Measurements from ENCODE around the gene TMEM52. TPM values are rescaled to one million over a fixed set of nuclear protein-coding genes. Genes with fewer than 3 reads are reported as not detected.
"Not testable (repeated sequence)": the region's sequence is repeated elsewhere in the genome, so short reads cannot be mapped to it uniquely, and the experiment has no call there.

TMEM52 gene
- total and polyA plus RNA-seq, 2 experiments from 2014 or later: 4.2 to 7.1 TPM

DNA sequence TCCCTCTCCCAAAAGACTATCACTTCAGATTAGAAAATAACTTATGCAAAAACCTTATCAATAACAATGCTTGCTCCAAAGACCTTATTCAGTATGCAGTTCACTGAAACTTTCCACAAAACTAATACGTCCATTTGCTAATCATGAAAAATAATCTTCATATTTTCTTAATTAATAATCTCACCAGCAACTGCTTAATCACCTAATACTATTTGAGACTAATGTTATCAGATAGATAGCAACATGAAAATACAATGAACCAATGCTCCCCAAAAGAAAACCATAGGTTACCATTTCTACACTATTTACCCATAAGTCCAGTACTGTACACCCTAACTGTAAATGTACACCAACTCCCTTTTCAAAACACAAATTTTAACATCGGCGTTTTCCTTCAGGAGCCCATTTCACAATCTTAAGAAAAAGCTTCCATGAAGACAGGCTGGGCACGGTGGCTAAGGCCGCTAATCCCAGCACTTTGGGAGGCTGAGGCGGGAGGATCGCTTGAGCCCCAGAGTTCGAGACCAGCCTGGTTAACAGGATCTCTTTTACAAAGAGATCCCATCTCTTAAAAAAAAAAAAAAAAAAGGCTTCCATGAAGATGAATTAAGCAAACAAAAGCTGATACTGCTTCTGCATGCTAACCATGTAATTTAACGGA, 29.9 kb downstream of the TMEM52 start:
- no peaks in the 10 kb centered on the region for H3K27me3 ChIP-seq
- TF ChIP-seq, protein P1, sequence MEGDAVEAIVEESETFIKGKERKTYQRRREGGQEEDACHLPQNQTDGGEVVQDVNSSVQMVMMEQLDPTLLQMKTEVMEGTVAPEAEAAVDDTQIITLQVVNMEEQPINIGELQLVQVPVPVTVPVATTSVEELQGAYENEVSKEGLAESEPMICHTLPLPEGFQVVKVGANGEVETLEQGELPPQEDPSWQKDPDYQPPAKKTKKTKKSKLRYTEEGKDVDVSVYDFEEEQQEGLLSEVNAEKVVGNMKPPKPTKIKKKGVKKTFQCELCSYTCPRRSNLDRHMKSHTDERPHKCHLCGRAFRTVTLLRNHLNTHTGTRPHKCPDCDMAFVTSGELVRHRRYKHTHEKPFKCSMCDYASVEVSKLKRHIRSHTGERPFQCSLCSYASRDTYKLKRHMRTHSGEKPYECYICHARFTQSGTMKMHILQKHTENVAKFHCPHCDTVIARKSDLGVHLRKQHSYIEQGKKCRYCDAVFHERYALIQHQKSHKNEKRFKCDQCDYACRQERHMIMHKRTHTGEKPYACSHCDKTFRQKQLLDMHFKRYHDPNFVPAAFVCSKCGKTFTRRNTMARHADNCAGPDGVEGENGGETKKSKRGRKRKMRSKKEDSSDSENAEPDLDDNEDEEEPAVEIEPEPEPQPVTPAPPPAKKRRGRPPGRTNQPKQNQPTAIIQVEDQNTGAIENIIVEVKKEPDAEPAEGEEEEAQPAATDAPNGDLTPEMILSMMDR (IDR thresholded peaks at IDR 0.05; ENCODE audit: low read depth, low read length): no peak
- peak overlapping the region; percentile 82 for H3K4me3 ChIP-seq
- H3K27ac ChIP-seq: peak overlapping the region; percentile 98
- no peaks in the 10 kb centered on the region for H3K9me3 ChIP-seq (ENCODE audit: low read depth)
- no peak for DNase-seq (ENCODE audit: low read depth in 1 of 2, low spot score in 1 of 2)
- H3K36me3 ChIP-seq: no peaks in the 10 kb centered on the region
- H3K4me1 ChIP-seq (ENCODE audit: low read depth): peaks cover 17% of the 10 kb centered on the region

DNA sequence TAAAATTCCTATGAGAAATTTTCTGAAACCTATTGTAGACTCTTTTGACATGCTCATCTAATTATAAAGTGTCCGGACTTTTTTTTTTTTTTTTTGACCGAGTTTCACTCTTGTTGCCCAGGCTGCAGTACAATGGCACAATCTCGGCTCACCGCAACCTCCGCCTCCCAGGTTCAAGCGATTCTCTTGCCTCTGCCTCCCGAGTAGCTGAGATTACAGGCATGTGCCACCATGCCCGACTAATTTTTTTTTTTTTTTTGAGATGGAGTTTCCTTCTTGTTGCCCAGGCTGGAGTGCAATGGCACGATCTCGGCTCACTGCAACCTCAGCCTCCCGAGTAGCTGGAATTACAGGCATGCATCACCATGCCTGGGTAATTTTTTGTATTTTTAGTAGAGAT, 35.2 kb downstream of the TMEM52 start:
- H3K36me3 ChIP-seq; H3K27me3 ChIP-seq; DNase-seq (ENCODE audit: low read depth in 1 of 2, low spot score in 1 of 2); H3K4me3 ChIP-seq; H3K9me3 ChIP-seq (ENCODE audit: low read depth): not testable (repeated sequence)
- peak overlapping the region; percentile 75 for H3K27ac ChIP-seq
- H3K4me1 ChIP-seq (ENCODE audit: low read depth): peaks cover 34% of the 10 kb centered on the region

DNA sequence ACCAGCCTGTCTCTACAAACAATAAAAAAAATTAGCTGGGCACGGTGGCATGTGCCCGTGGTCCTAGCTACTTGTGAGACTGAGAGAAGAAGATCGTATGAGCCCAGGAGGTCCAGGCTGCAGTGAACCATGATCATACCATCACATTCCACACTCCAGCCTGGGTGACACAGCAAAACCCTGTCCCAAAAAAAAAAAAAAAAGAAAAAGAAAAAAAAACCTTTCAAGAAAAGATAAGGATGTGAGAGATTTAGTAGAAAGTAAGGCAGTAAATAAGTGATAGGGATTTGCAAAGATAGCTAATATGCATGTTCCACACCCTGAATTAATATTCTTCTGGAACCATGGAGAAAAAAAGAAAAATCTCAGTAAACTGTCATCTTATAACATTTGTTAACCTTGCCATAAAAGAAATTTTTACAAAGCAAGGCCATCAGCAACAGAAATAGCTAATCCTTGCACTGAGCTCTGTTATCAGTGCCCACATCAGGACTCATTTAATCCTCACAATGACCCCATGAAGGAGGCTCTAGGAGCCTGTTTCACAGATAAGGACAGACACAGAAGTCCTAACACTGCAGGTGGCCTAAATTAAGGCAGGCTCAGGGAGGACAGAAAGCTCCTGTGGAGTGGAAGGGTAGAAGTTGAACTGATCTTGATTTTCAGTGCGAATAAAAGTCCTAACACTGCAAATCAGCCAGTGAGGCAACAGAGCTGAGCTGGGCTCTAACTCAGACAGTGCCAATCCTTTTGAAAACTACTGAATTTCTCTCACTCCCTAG, 35.8 kb downstream of the TMEM52 start:
- no peak for DNase-seq (ENCODE audit: low read depth in 1 of 2, low spot score in 1 of 2)
- Histone ChIP-seq H3K4me3 (no peak overlapping the region), H3K27me3 (no peaks in the 10 kb centered on the region), H3K27ac (peak overlapping the region; percentile 75), H3K9me3 (ENCODE audit: low read depth) (no peaks in the 10 kb centered on the region), H3K4me1 (ENCODE audit: low read depth) (peaks cover 29% of the 10 kb centered on the region), H3K36me3 (no peaks in the 10 kb centered on the region)
- TF ChIP-seq, protein P1 (IDR thresholded peaks at IDR 0.05; ENCODE audit: low read depth, low read length): no peak

DNA sequence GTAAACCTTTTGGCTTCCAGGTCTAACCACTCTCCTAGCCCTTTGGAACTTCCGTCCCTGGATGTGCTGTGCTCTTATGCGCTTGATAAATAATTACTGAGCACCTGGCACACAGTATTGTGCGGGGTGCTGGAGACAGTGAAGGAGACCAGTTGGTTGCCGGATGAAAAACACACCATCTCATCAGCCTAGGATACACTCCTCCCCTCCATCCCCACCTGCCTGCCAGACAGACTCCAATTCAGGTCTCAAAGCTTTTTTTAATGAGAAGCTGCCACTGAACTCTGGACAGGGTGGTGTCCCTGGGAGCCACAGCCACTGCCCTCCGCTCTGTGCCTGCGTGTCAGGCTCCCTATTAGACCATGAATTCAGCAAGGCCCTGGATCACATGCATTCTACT, 37.4 kb downstream of the TMEM52 start:
- no peaks in the 10 kb centered on the region for H3K36me3 ChIP-seq
- H3K9me3 ChIP-seq (ENCODE audit: low read depth): no peaks in the 10 kb centered on the region
- no peak for DNase-seq (ENCODE audit: low read depth in 1 of 2, low spot score in 1 of 2)
- TF ChIP-seq, protein P1 (IDR thresholded peaks at IDR 0.05; ENCODE audit: low read depth, low read length): no peak
- peak overlapping the region; percentile 59 for H3K27ac ChIP-seq
- no peaks in the 10 kb centered on the region for H3K27me3 ChIP-seq
- no peak overlapping the region for H3K4me3 ChIP-seq
- peaks cover 29% of the 10 kb centered on the region for H3K4me1 ChIP-seq (ENCODE audit: low read depth)

DNA sequence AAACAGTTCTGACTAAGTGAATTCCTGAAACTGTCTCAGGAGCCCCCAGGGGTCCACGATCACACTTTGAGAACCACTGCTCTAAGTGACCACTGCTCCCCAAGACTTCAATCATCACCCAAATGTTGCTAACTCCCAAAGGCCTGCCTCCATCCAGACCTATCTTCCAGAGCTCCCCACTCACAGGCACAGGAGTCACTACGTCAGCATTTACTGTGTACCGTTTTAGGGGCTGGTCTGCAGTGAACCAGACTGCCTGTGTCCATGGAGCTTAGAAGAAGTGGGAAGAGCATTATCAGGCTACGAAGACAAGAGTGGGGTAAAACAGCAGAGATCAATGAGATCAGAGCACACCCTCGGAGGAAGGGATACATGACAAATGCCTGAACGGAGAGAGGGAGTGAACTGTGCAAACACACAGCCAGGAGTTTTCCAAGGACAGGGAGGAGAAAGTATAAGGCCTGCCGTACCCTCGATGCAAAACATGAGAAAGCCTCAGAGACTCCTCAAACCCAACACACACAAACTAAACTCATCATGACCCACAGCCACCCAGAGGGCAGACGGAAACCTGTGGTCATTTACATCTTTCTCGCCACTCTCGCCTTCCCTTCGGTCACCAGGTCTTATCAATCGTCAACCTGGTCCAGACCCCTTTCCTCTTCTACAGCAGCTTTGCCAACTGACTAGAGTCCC, 38.3 kb downstream of the TMEM52 start:
- TF ChIP-seq, protein P1 (IDR thresholded peaks at IDR 0.05; ENCODE audit: low read depth, low read length): no peak
- no peaks in the 10 kb centered on the region for H3K27me3 ChIP-seq
- no peaks in the 10 kb centered on the region for H3K9me3 ChIP-seq (ENCODE audit: low read depth)
- no peak for DNase-seq (ENCODE audit: low read depth in 1 of 2, low spot score in 1 of 2)
- H3K36me3 ChIP-seq: peaks cover 3% of the 10 kb centered on the region
- peak overlapping the region; percentile 59 for H3K27ac ChIP-seq
- no peak overlapping the region for H3K4me3 ChIP-seq
- peaks cover 29% of the 10 kb centered on the region for H3K4me1 ChIP-seq (ENCODE audit: low read depth)

Data from cardiac muscle cell (in vitro differentiated cells and primary cell).